NB4 (cell line): ENCODE measurements around the gene SLC18A2.

Experiments used
- DNase-seq: peaks from one replicate; pipeline ENCODE4 v3.0.0; 2010; ENCODE audit warnings: low read depth
- H3K4me3 ChIP-seq: one replicate; pipeline ENCODE4 v1.5.1; 2011; ENCODE audit warnings: mild to moderate bottlenecking, low read depth, low read length, moderate library complexity
- CTCF ChIP-seq: IDR thresholded peaks from one replicate; pipeline ENCODE4 v1.5.1; 2012; ENCODE audit warnings: low read depth, low read length
- MAX ChIP-seq: IDR thresholded peaks from 2 replicates; pipeline ENCODE4 v1.6.1; 2011; ENCODE audit warnings: low read depth, low read length
- MYC ChIP-seq: IDR thresholded peaks from 2 replicates; pipeline ENCODE4 v1.6.1; 2011; ENCODE audit warnings: low read depth, low read length
- POLR2A ChIP-seq: IDR thresholded peaks from 2 replicates; pipeline ENCODE4 v1.6.1; 2011; ENCODE audit warnings: mild to moderate bottlenecking; ENCODE audit not compliant: insufficient read length; ENCODE audit errors: extremely low read depth

Gene SLC18A2

GRCh38 chr10:117268258-117268657 is 27.3 kb downstream of the SLC18A2 start:
- TF ChIP-seq CTCF, result no peak
- TF ChIP-seq POLR2A, result no peak
- TF ChIP-seq MAX, result no peak
- TF ChIP-seq MYC, result no peak
- H3K4me3 ChIP-seq, result no peak overlapping the region
- DNase-seq, result no peak

GRCh38 chr10:117268907-117269306 is 28.0 kb downstream of the SLC18A2 start:
- DNase-seq, result no peak
- no peak overlapping the region for H3K4me3 ChIP-seq
- TF ChIP-seq CTCF, result no peak
- no peak for TF ChIP-seq MYC
- TF ChIP-seq POLR2A, result no peak
- no peak for TF ChIP-seq MAX

GRCh38 chr10:117271427-117271826 is 30.5 kb downstream of the SLC18A2 start:
- TF ChIP-seq CTCF (no peak), MYC (no peak)
- H3K4me3 ChIP-seq, result no peak overlapping the region
- no peak for DNase-seq

GRCh38 chr10:117272195-117273076 is 31.5 kb downstream of the SLC18A2 start:
- H3K4me3 ChIP-seq, result no peak overlapping the region
- no peak for TF ChIP-seq POLR2A
- peak; percentile 38; the same call in 1 of the 2 replicates for TF ChIP-seq MAX
- 0 out of 2 replicates have a peak, but pooled peaks have one; percentile 18 for TF ChIP-seq MYC
- TF ChIP-seq CTCF, result no peak
- DNase-seq, result peak; percentile 20

- no peak for TF ChIP-seq POLR2A
- TF ChIP-seq MAX, result no peak
- no peak for TF ChIP-seq CTCF
- no peak for TF ChIP-seq MYC
- H3K4me3 ChIP-seq, result no peak overlapping the region
- DNase-seq, result no peak
These were observed 33.1 kb downstream of the SLC18A2 start for GRCh38 chr10:117273980-117274379.
